Type B pancreatic cell (in vitro differentiated cells): ENCODE data around the gene KIF19. TPM values are rescaled to one million over a fixed set of nuclear protein-coding genes. Genes with fewer than 3 reads are reported as not detected.

Source experiments
- DNase-seq: peaks from one replicate; pipeline ENCODE4 v3.0.0; 2021; ENCODE audit warnings: mixed read lengths; ENCODE audit not compliant: unreplicated experiment; ENCODE audit errors: extremely low spot score
- H3K27ac Mint-ChIP-seq: 2 replicates; pipeline ENCODE4 v1.8.0; 2021; ENCODE audit warnings: mild to moderate bottlenecking, mixed read lengths
- H3K27me3 Mint-ChIP-seq: 2 replicates; pipeline ENCODE4 v1.8.0; 2021; ENCODE audit warnings: mixed read lengths
- H3K36me3 Mint-ChIP-seq: 2 replicates; pipeline ENCODE4 v1.8.0; 2021; ENCODE audit warnings: mixed read lengths
- H3K4me1 Mint-ChIP-seq: one replicate; pipeline ENCODE4 v1.8.0; 2021; ENCODE audit warnings: mixed read lengths; ENCODE audit not compliant: unreplicated experiment
- H3K4me3 Mint-ChIP-seq: 2 replicates; pipeline ENCODE4 v1.8.0; 2021; ENCODE audit warnings: mild to moderate bottlenecking, mixed read lengths
- H3K9me3 Mint-ChIP-seq: 2 replicates; pipeline ENCODE4 v1.8.0; 2021; ENCODE audit warnings: mixed read lengths
- CTCF ChIP-seq: fragments of 200-600 bp; sonication (generic); conservative IDR thresholded peaks from 2 replicates; pipeline ENCODE4 v1.5.0; 2021; ENCODE audit warnings: antibody characterized with exemption, mild to moderate bottlenecking
- total RNA-seq: library from RNA; stranded (reverse); gene quantifications from 2 replicates; pipeline ENCODE4 v1.2.1, GENCODE V29; 2021; ENCODE audit warnings: low replicate concordance

The KIF19 gene
- total RNA-seq, 1 donor from 2014 or later, result 2.9 TPM

- Mint-ChIP-seq H3K4me3 (no peak overlapping the region), H3K27ac (no peak overlapping the region), H3K36me3 (no peaks in the 10 kb centered on the region), H3K9me3 (no peaks in the 10 kb centered on the region), H3K4me1 (no peaks in the 10 kb centered on the region), H3K27me3 (peaks cover 14% of the 10 kb centered on the region)
- no peak for TF ChIP-seq CTCF
- no peak for DNase-seq
Measured at GRCh38 chr17:74342224-74342623, 16.2 kb downstream of the KIF19 start.

GRCh38 chr17:74343121-74343520 is 17.1 kb downstream of the KIF19 start:
- H3K4me3 Mint-ChIP-seq, result no peak overlapping the region
- no peaks in the 10 kb centered on the region for H3K9me3 Mint-ChIP-seq
- no peak for DNase-seq
- no peaks in the 10 kb centered on the region for H3K4me1 Mint-ChIP-seq
- no peaks in the 10 kb centered on the region for H3K36me3 Mint-ChIP-seq
- no peak for TF ChIP-seq CTCF
- peaks cover 18% of the 10 kb centered on the region for H3K27me3 Mint-ChIP-seq
- H3K27ac Mint-ChIP-seq, result no peak overlapping the region

- Mint-ChIP-seq H3K4me3 (no peak overlapping the region), H3K27ac (no peak overlapping the region), H3K4me1 (no peaks in the 10 kb centered on the region), H3K27me3 (peaks cover 23% of the 10 kb centered on the region), H3K36me3 (no peaks in the 10 kb centered on the region), H3K9me3 (no peaks in the 10 kb centered on the region)
- TF ChIP-seq CTCF, result no peak
- no peak for DNase-seq
Measured at GRCh38 chr17:74343526-74344284, 17.7 kb downstream of the KIF19 start.

GRCh38 chr17:74344658-74345057 is 18.6 kb downstream of the KIF19 start:
- Mint-ChIP-seq H3K36me3 (no peaks in the 10 kb centered on the region), H3K27me3 (peaks cover 33% of the 10 kb centered on the region), H3K4me1 (no peaks in the 10 kb centered on the region), H3K27ac (no peak overlapping the region), H3K4me3 (no peak overlapping the region), H3K9me3 (no peaks in the 10 kb centered on the region)
- TF ChIP-seq CTCF, result no peak
- DNase-seq, result no peak

GRCh38 chr17:74345433-74346241 is 19.6 kb downstream of the KIF19 start:
- Mint-ChIP-seq H3K27me3 (peaks cover 39% of the 10 kb centered on the region), H3K27ac (no peak overlapping the region), H3K4me3 (no peak overlapping the region), H3K9me3 (no peaks in the 10 kb centered on the region), H3K4me1 (no peaks in the 10 kb centered on the region), H3K36me3 (no peaks in the 10 kb centered on the region)
- no peak for DNase-seq
- no peak for TF ChIP-seq CTCF
